ENCODE data around the gene ATL1. TPM values are rescaled to one million over a fixed set of nuclear protein-coding genes. Genes with fewer than 3 reads are reported as not detected.

ATL1 gene
- total and polyA plus RNA-seq, 2 of the 4 experiments (the other 2 are of a cell fraction): 6.0 to 12.2 TPM

DNA sequence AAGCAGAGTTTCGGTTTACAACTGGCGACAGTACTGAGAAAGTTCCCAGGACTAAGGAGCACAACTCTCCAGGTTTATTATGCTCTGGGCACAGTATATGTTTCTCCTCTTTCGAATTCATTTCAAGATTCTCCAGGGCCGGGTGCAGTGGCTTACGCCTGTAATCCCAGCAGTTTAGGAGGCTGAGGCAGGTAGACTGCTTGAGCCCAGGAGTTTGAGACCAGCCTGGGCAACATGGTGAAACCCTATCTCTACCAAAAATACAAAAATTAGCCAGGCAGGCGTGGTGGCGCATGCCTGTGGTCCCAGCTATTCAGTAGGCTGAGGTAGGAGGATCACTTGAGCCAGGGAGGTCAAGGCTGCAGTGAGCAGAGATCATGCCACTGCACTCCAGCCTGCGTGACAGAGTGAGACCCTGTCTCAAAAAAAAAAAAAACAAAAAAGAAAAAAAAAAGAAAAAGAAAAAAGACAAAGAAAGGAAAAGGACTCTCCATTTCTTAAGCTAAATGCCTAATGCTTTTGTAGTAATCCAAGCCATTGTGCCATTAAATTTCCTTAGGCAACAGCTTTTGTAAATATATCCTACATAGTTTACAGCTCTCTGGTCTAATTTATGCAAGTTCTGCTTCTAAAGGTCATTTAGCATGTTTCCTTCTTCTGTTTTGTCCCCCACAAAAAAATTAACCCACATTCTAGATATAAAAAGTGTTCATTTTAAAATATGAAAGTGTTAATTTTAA, 34.8 kb downstream of the ATL1 start:
- Histone ChIP-seq H3K4me1 (ENCODE audit: control insufficient read depth, insufficient read depth, low read length) (peaks cover 3% of the 10 kb centered on the region; the same call in 1 of the 2 replicates), H4K5ac (ENCODE audit: low read depth, low read length) (no peak overlapping the region; the same call in 1 of the 2 replicates), H3K36me3 (ENCODE audit: control insufficient read depth, insufficient read depth, low read length) (no peaks in the 10 kb centered on the region), H3K9me3 (ENCODE audit: control insufficient read depth, insufficient read depth, low read length) (no peaks in the 10 kb centered on the region), H3K4ac (ENCODE audit: low read depth, low read length) (no peak overlapping the region), H3K18ac (ENCODE audit: low read depth, low read length) (no peak overlapping the region), H4K91ac (ENCODE audit: insufficient read depth, low read depth, low read length) (no peak overlapping the region), H4K8ac (ENCODE audit: low read depth in 2 of 2, low read length in 2 of 2) (no peak overlapping the region), H3K4me2 (ENCODE audit: low read depth, low read length) (no peak overlapping the region; the same call in 1 of the 2 replicates), H3K4me3 (ENCODE audit: insufficient read depth, low read depth, low read length) (no peak overlapping the region), H3K14ac (replicated peaks; ENCODE audit: low read depth, low read length) (no peak overlapping the region), H2AK5ac (ENCODE audit: low read depth, low read length) (no peak overlapping the region), H3K79me1 (ENCODE audit: low read depth in 1 of 2, low read length in 2 of 2) (no peaks in the 10 kb centered on the region), H3K9me1 (ENCODE audit: insufficient read depth, low read length) (no peaks in the 10 kb centered on the region), H2BK15ac (ENCODE audit: low read depth, low read length) (no peak overlapping the region; the same call in 2 of the 3 replicates), H3K23ac (ENCODE audit: low read depth, low read length) (no peak overlapping the region), H3K56ac (ENCODE audit: extremely low read depth, insufficient read depth, low read length) (no peak overlapping the region), H3K9ac (ENCODE audit: low read depth, low read length) (no peak overlapping the region), H2BK120ac (ENCODE audit: low read depth, low read length) (no peak overlapping the region), H2BK20ac (ENCODE audit: low read depth, low read length) (no peak overlapping the region), H2BK5ac (ENCODE audit: low read depth, low read length, poor library complexity, severe bottlenecking) (no peak overlapping the region), H2AFZ (replicated peaks; ENCODE audit: low read length, poor library complexity) (no peak overlapping the region), H3K27me3 (ENCODE audit: control insufficient read depth, insufficient read depth, low read length) (no peaks in the 10 kb centered on the region), H2AK9ac (replicated peaks; ENCODE audit: low read depth, low read length, poor library complexity) (no peak overlapping the region), H3K27ac (ENCODE audit: insufficient read depth, low read length) (no peak overlapping the region), H4K20me1 (ENCODE audit: insufficient read depth, low read length) (no peaks in the 10 kb centered on the region)
- intact Hi-C loops (cut with micrococcal nuclease): no loop called here
- WGBS, 2 experiments (ENCODE audit: extremely low coverage in 2 of 2, insufficient read length in 1 of 2): no CpG with 5 or more reads among the region's 8 CpGs
- in situ Hi-C loops (cut with MboI; ENCODE audit: low sequenced_read_pairs): loop anchor here (25.0 kb wide), 1 partner anchor 618 kb away; no protein-coding TSS in a partner anchor
- BruUV-seq (replicated peaks): no TSS peak
- CTCF ChIA-PET: no interaction called here
- no peak for ATAC-seq (ENCODE audit: low read depth)
- dilution Hi-C loops (cut with HindIII; ENCODE audit: low sequenced_read_pairs, unreplicated experiment): no loop called here
- POLR2A ChIA-PET (ENCODE audit: unreplicated experiment): no interaction called here
- no peak for DNase-seq
- TF ChIP-seq POLR2A (IDR thresholded peaks at IDR 0.05; ENCODE audit: low read depth, low read length): no peak
- no peak for TF ChIP-seq RCOR1 (IDR thresholded peaks at IDR 0.05; ENCODE audit: insufficient replicate concordance, low read length)
- TF ChIP-seq RFX5 (IDR thresholded peaks at IDR 0.05; ENCODE audit: low read depth, low read length): no peak
- TF ChIP-seq, protein P1, sequence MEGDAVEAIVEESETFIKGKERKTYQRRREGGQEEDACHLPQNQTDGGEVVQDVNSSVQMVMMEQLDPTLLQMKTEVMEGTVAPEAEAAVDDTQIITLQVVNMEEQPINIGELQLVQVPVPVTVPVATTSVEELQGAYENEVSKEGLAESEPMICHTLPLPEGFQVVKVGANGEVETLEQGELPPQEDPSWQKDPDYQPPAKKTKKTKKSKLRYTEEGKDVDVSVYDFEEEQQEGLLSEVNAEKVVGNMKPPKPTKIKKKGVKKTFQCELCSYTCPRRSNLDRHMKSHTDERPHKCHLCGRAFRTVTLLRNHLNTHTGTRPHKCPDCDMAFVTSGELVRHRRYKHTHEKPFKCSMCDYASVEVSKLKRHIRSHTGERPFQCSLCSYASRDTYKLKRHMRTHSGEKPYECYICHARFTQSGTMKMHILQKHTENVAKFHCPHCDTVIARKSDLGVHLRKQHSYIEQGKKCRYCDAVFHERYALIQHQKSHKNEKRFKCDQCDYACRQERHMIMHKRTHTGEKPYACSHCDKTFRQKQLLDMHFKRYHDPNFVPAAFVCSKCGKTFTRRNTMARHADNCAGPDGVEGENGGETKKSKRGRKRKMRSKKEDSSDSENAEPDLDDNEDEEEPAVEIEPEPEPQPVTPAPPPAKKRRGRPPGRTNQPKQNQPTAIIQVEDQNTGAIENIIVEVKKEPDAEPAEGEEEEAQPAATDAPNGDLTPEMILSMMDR (conservative IDR thresholded peaks at IDR 0.05; ENCODE audit: low read depth, low read length): no peak
- no peak for TF ChIP-seq CEBPB (IDR thresholded peaks at IDR 0.05; ENCODE audit: low read depth, low read length)
- TF ChIP-seq NFE2L2 (IDR thresholded peaks at IDR 0.05; ENCODE audit: low read depth, low read length): no peak
- no peak for TF ChIP-seq CHD1 (IDR thresholded peaks at IDR 0.05; ENCODE audit: low read depth, low read length)
- TF ChIP-seq, protein P2, sequence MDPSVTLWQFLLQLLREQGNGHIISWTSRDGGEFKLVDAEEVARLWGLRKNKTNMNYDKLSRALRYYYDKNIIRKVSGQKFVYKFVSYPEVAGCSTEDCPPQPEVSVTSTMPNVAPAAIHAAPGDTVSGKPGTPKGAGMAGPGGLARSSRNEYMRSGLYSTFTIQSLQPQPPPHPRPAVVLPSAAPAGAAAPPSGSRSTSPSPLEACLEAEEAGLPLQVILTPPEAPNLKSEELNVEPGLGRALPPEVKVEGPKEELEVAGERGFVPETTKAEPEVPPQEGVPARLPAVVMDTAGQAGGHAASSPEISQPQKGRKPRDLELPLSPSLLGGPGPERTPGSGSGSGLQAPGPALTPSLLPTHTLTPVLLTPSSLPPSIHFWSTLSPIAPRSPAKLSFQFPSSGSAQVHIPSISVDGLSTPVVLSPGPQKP (IDR thresholded peaks at IDR 0.05; ENCODE audit: borderline replicate concordance, low read depth, low read length): no peak
- no peak for TF ChIP-seq MAFK (IDR thresholded peaks at IDR 0.05; ENCODE audit: low read depth, low read length)
- no peak for TF ChIP-seq SMC3 (IDR thresholded peaks at IDR 0.05; ENCODE audit: low read depth, low read length)
- TF ChIP-seq RAD21 (IDR thresholded peaks at IDR 0.05; ENCODE audit: low read length): no peak
- no peak for TF ChIP-seq MAZ (IDR thresholded peaks at IDR 0.05; ENCODE audit: borderline replicate concordance, low read depth, low read length)
- no peak for TF ChIP-seq FOS (IDR thresholded peaks at IDR 0.05; ENCODE audit: low read depth, low read length)
- TF ChIP-seq, protein P3, sequence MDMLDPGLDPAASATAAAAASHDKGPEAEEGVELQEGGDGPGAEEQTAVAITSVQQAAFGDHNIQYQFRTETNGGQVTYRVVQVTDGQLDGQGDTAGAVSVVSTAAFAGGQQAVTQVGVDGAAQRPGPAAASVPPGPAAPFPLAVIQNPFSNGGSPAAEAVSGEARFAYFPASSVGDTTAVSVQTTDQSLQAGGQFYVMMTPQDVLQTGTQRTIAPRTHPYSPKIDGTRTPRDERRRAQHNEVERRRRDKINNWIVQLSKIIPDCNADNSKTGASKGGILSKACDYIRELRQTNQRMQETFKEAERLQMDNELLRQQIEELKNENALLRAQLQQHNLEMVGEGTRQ (IDR thresholded peaks at IDR 0.05; ENCODE audit: low read depth, low read length): no peak
- no peak for TF ChIP-seq MXI1 (IDR thresholded peaks at IDR 0.05; ENCODE audit: borderline replicate concordance, low read depth, low read length)
- no peak for TF ChIP-seq BHLHE40 (IDR thresholded peaks at IDR 0.05; ENCODE audit: low read depth, low read length)

All from IMR-90 (cell line).